Endothelial cell of umbilical vein (primary cell): ENCODE data around the gene VCL.

Source experiments
- EZH2 ChIP-seq: IDR thresholded peaks from 2 replicates; pipeline ENCODE4 v1.6.1; 2012; ENCODE audit warnings: borderline replicate concordance, low read depth, mild to moderate bottlenecking, moderate library complexity, low read length, inconsistent platforms; ENCODE audit not compliant: severe bottlenecking
- FOS ChIP-seq: IDR thresholded peaks from 2 replicates; pipeline ENCODE4 v1.6.1; 2011; ENCODE audit warnings: mild to moderate bottlenecking, low read length, moderate library complexity, borderline replicate concordance; ENCODE audit not compliant: insufficient read depth
- GATA2 ChIP-seq: IDR thresholded peaks from 2 replicates; pipeline ENCODE4 v1.7.0; 2011; ENCODE audit warnings: low read depth, mild to moderate bottlenecking, moderate library complexity, mixed read lengths, low read length; ENCODE audit not compliant: insufficient read length, insufficient read depth
- JUN ChIP-seq: IDR thresholded peaks from 2 replicates; pipeline ENCODE4 v1.6.1; 2011; ENCODE audit warnings: borderline replicate concordance, low read depth; ENCODE audit not compliant: insufficient read length, insufficient read depth
- MYC ChIP-seq: IDR thresholded peaks from one replicate; pipeline ENCODE4 v1.6.1; 2011; ENCODE audit warnings: mild to moderate bottlenecking, low read depth, low read length
- POLR2A ChIP-seq: IDR thresholded peaks from 2 replicates; pipeline ENCODE4 v1.6.1; 2012; ENCODE audit warnings: low read depth, mild to moderate bottlenecking, control low read depth, low read length
- POLR2AphosphoS5 ChIP-seq: IDR thresholded peaks from 2 replicates; pipeline ENCODE4 v1.6.1; 2012; ENCODE audit warnings: low read depth, mild to moderate bottlenecking, control low read depth, low read length, moderate library complexity; ENCODE audit not compliant: insufficient read depth
- TF ChIP-seq, protein P1 (sequence below), 2 donors: IDR thresholded peaks; 1 replicate in 1 of 2; 2 replicates in 1 of 2; pipeline ENCODE4 v1.5.1; 2011; ENCODE audit warnings: low read length in 2 of 2, mild to moderate bottlenecking in 2 of 2, moderate library complexity in 2 of 2, control low read depth in 1 of 2, inconsistent platforms in 1 of 2, low read depth in 1 of 2; ENCODE audit not compliant: insufficient read depth in 1 of 2; ENCODE audit errors: extremely low read depth in 1 of 2
- TF ChIP-seq, protein P2 (sequence below): IDR thresholded peaks from 2 replicates; pipeline ENCODE4 v1.6.1; 2011; ENCODE audit not compliant: insufficient read depth, insufficient read length

DNA sequence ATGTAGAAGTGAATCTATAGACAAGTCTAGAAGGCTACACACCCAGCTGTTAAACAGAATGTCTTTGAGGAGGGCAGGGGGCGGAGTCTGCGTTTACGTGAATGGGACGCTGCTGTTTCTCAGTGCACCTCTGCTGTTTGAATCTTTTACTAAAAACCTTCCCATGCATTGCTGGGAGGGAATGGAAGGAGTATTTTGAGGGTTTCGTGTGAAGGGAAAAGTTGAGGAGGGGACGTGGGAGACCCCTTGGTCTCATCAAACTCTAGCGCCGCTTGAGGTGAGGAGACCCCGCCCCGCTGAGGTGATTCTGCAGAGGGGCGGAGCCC, 492 bp upstream of the VCL start:
- TF ChIP-seq, protein P1, sequence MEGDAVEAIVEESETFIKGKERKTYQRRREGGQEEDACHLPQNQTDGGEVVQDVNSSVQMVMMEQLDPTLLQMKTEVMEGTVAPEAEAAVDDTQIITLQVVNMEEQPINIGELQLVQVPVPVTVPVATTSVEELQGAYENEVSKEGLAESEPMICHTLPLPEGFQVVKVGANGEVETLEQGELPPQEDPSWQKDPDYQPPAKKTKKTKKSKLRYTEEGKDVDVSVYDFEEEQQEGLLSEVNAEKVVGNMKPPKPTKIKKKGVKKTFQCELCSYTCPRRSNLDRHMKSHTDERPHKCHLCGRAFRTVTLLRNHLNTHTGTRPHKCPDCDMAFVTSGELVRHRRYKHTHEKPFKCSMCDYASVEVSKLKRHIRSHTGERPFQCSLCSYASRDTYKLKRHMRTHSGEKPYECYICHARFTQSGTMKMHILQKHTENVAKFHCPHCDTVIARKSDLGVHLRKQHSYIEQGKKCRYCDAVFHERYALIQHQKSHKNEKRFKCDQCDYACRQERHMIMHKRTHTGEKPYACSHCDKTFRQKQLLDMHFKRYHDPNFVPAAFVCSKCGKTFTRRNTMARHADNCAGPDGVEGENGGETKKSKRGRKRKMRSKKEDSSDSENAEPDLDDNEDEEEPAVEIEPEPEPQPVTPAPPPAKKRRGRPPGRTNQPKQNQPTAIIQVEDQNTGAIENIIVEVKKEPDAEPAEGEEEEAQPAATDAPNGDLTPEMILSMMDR (IDR thresholded peaks at IDR 0.05; ENCODE audit: extremely low read depth in 1 of 2, insufficient read depth in 1 of 2, low read depth in 1 of 2, low read length in 2 of 2) = no peak
- TF ChIP-seq EZH2 = no peak
- TF ChIP-seq JUN = no peak
- TF ChIP-seq POLR2A = no peak
- no peak for TF ChIP-seq POLR2AphosphoS5
- no peak for TF ChIP-seq MYC
- no peak for TF ChIP-seq GATA2
- TF ChIP-seq, protein P2, sequence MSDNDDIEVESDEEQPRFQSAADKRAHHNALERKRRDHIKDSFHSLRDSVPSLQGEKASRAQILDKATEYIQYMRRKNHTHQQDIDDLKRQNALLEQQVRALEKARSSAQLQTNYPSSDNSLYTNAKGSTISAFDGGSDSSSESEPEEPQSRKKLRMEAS = no peak
- no peak for TF ChIP-seq FOS
